ENCODE data around the gene BNIP3.

The BNIP3 gene, protein sequence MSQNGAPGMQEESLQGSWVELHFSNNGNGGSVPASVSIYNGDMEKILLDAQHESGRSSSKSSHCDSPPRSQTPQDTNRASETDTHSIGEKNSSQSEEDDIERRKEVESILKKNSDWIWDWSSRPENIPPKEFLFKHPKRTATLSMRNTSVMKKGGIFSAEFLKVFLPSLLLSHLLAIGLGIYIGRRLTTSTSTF

DNA sequence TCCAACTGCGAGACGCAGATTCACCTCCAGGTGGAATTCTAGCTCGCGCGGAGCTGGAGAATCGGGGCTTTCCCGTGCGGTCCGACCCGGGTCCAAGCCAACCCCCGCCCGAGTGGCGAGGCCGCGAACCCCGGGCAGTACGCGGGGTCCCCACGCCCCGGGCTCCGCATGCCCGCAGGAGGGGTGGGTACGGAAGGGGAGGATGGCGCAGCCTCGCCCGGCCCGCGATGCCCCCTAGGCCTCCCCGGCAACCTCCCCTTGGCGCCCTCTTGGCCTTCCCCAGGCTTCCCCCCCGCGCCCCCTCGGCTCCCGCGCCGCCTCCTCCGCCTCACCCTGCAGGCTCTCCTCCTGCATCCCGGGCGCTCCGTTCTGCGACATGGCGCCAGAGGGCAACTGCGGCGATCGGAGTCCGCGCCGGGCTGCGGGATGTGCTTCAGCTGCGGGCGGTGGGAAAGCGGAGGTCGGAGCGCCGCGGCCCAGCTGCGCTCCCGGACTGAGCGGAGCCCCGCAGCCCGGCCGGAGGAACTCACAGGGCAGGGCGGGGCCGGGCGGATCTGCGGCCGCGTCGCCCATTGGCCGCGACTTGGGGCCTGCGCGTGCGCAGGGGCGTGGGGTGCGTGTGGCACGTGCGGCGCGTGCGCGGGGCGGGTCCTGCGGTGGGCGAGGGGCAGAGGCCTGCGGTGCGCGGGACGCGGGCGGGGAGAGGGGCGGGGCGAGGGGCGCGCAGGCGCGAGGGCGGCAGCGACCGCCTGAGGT is at the start of gene BNIP3:
BNIP3 (minus strand) TSS at position 495 of the 756 bp plus-strand sequence; CDS start at position 378, 117 bp downstream.
- H3K36me3 Mint-ChIP-seq (ENCODE audit: low read depth) = peaks cover 14% of the 10 kb centered on the region
- H3K4me3 Mint-ChIP-seq = peak within 1 kb of the TSS; percentile 83
- peaks cover 19% of the 10 kb centered on the region for H3K27me3 Mint-ChIP-seq (ENCODE audit: low read depth)
- peaks cover 33% of the 10 kb centered on the region for H3K4me1 Mint-ChIP-seq (ENCODE audit: low read depth)
- peaks cover 4% of the 10 kb centered on the region for H3K9me3 Mint-ChIP-seq
- peak within 1 kb of the TSS; percentile 62 for H3K27ac Mint-ChIP-seq

DNA sequence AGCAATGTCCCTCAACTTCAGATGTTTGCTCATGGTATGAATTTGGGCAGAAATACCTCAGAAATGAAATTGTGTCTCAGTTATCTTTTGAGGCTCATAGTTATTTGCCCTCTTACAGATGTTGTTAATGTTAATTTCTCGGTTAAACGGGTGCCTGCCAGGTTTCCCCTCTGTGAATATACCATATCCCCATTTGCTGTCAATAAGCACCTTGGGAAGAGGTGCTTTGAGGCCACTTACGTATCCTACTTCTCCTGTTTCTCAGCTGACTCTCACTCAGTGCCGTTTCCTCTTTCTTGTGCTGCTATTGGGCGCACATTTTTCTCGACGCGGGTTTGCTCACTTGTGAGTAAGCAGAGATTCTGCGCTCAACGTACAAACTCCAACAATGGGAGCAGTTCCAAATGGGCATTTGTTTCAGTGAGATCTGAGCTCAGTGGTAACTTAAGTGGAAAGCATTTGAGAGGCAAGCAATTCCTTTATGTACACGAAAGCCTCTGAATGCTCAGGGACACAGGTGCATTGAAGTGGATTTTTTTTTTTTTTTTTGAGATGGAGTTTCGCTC is 49.3 kb upstream of the BNIP3 start:
- Mint-ChIP-seq H3K27ac (no peak overlapping the region), H3K9me3 (no peaks in the 10 kb centered on the region), H3K4me1 (ENCODE audit: low read depth) (no peaks in the 10 kb centered on the region), H3K4me3 (no peak overlapping the region), H3K27me3 (ENCODE audit: low read depth) (peaks cover 56% of the 10 kb centered on the region), H3K36me3 (ENCODE audit: low read depth) (no peaks in the 10 kb centered on the region)

DNA sequence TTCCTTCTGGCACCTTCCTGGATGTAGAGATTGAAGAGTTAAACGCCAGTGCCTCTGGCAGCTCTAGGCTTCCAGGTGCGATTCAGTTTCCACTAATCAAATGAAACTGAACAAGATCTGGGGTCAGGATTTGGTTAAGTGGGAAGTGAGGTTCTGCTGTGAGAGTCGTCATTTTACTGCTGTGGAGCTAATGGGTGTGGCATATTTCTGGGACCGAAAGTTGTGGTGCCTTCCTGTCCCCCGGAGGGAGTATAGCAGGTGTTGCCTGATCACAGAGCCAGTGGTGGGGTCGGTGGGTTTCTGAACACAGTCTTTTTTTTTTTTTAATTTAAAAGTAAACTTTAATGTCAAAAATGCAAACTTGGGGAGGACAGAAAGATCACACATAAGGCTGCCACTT is 47.0 kb upstream of the BNIP3 start:
- no peak overlapping the region for H3K4me3 Mint-ChIP-seq
- peaks cover 50% of the 10 kb centered on the region for H3K27me3 Mint-ChIP-seq (ENCODE audit: low read depth)
- no peaks in the 10 kb centered on the region for H3K9me3 Mint-ChIP-seq
- H3K27ac Mint-ChIP-seq = no peak overlapping the region
- no peaks in the 10 kb centered on the region for H3K36me3 Mint-ChIP-seq (ENCODE audit: low read depth)
- peaks cover 2% of the 10 kb centered on the region for H3K4me1 Mint-ChIP-seq (ENCODE audit: low read depth)

GRCh38 chr10:132027423-132027983 is 45.8 kb upstream of the BNIP3 start:
- Mint-ChIP-seq H3K27me3 (ENCODE audit: low read depth) (peaks cover 47% of the 10 kb centered on the region), H3K9me3 (no peaks in the 10 kb centered on the region), H3K4me3 (no peak overlapping the region), H3K4me1 (ENCODE audit: low read depth) (peaks cover 6% of the 10 kb centered on the region), H3K36me3 (ENCODE audit: low read depth) (no peaks in the 10 kb centered on the region), H3K27ac (no peak overlapping the region)

DNA sequence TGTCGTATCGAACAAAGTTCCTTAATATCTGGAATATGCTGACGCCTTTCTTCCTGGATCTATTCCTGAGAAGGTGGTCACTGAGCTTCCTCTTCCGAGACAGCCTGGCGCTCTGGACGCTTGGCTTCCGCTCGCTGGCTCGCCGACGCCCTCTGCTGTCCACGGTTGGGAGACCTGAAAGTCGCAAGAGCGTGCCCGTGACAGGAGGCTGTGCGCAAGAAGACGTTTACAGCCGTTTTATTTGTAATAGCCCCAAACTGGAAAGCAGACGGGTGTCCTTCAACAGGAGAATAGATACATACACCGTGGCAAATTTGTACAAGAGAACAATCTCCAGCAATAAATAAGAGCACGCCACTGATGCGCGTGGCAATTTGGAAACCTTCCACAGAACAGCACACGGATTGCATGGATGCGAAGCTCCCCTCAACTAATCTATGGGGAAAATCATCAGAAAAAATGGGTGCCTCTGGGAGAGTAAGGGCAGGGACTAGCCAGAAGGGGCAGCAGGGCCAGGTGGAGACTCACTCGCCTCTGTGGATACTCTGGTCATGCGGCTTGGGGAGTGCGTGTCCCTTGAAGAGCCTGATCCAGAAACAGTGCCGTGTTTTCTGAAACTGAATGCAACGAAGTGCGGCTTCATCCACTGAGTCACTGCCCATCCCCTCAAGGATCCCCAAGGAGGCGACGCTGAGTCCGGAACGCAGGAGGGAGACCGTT is 41.5 kb upstream of the BNIP3 start:
- peaks cover 6% of the 10 kb centered on the region for H3K4me1 Mint-ChIP-seq (ENCODE audit: low read depth)
- no peaks in the 10 kb centered on the region for H3K36me3 Mint-ChIP-seq (ENCODE audit: low read depth)
- H3K9me3 Mint-ChIP-seq = no peaks in the 10 kb centered on the region
- peak overlapping the region; percentile 2 for H3K4me3 Mint-ChIP-seq
- H3K27ac Mint-ChIP-seq = peak overlapping the region; percentile 32
- H3K27me3 Mint-ChIP-seq (ENCODE audit: low read depth) = peaks cover 35% of the 10 kb centered on the region

- Mint-ChIP-seq H3K27ac (no peak overlapping the region), H3K4me1 (ENCODE audit: low read depth) (peaks cover 6% of the 10 kb centered on the region), H3K36me3 (ENCODE audit: low read depth) (no peaks in the 10 kb centered on the region), H3K4me3 (no peak overlapping the region), H3K27me3 (ENCODE audit: low read depth) (peaks cover 31% of the 10 kb centered on the region), H3K9me3 (no peaks in the 10 kb centered on the region)
These were observed 40.5 kb upstream of the BNIP3 start for GRCh38 chr10:132022241-132022640.

- peaks cover 6% of the 10 kb centered on the region for H3K4me1 Mint-ChIP-seq (ENCODE audit: low read depth)
- peaks cover 27% of the 10 kb centered on the region for H3K27me3 Mint-ChIP-seq (ENCODE audit: low read depth)
- H3K27ac Mint-ChIP-seq = no peak overlapping the region
- no peak overlapping the region for H3K4me3 Mint-ChIP-seq
- H3K36me3 Mint-ChIP-seq (ENCODE audit: low read depth) = no peaks in the 10 kb centered on the region
- no peaks in the 10 kb centered on the region for H3K9me3 Mint-ChIP-seq
These were observed 39.9 kb upstream of the BNIP3 start for GRCh38 chr10:132021504-132022143.

GRCh38 chr10:132021046-132021445 is 39.3 kb upstream of the BNIP3 start:
- no peaks in the 10 kb centered on the region for H3K36me3 Mint-ChIP-seq (ENCODE audit: low read depth)

DNA sequence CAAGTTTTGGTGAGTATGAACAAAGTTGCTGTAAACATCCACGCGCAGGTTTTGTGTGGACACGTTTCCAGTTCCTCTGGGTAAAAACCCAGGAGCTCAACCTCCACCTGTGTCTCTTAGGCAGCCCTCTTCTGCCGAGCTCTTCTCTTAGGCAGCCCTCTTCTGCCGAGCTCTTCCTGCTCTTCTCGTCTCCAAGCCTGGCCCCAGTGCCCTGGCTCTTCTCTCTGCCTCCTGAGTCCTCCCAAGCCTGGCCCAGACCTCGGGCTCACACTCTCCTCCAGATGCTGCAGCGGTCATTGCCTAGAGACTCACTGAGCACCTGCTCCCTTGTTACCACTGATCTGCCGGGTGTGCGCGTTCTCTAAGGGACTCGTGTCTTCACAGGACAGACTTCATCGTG is 38.7 kb upstream of the BNIP3 start:
- Mint-ChIP-seq H3K4me3 (no peak overlapping the region), H3K9me3 (no peaks in the 10 kb centered on the region), H3K27me3 (ENCODE audit: low read depth) (peaks cover 22% of the 10 kb centered on the region), H3K36me3 (ENCODE audit: low read depth) (no peaks in the 10 kb centered on the region), H3K27ac (no peak overlapping the region), H3K4me1 (ENCODE audit: low read depth) (peaks cover 6% of the 10 kb centered on the region)

More at GRCh38 chr10:132021046-132021445, 39.3 kb upstream of the BNIP3 start:
- Mint-ChIP-seq H3K27ac (no peak overlapping the region), H3K4me3 (no peak overlapping the region), H3K9me3 (no peaks in the 10 kb centered on the region), H3K4me1 (ENCODE audit: low read depth) (peaks cover 6% of the 10 kb centered on the region), H3K27me3 (ENCODE audit: low read depth) (peaks cover 22% of the 10 kb centered on the region)

- peaks cover 8% of the 10 kb centered on the region for H3K4me1 Mint-ChIP-seq (ENCODE audit: low read depth)
- peaks cover 14% of the 10 kb centered on the region for H3K27me3 Mint-ChIP-seq (ENCODE audit: low read depth)
- H3K27ac Mint-ChIP-seq = no peak overlapping the region
- no peaks in the 10 kb centered on the region for H3K36me3 Mint-ChIP-seq (ENCODE audit: low read depth)
- H3K4me3 Mint-ChIP-seq = no peak overlapping the region
- no peaks in the 10 kb centered on the region for H3K9me3 Mint-ChIP-seq
These were observed 37.6 kb upstream of the BNIP3 start for GRCh38 chr10:132019366-132019765.

- Mint-ChIP-seq H3K4me3 (no peak overlapping the region), H3K36me3 (ENCODE audit: low read depth) (no peaks in the 10 kb centered on the region), H3K4me1 (ENCODE audit: low read depth) (peaks cover 7% of the 10 kb centered on the region), H3K27ac (no peak overlapping the region), H3K27me3 (ENCODE audit: low read depth) (peaks cover 10% of the 10 kb centered on the region), H3K9me3 (no peaks in the 10 kb centered on the region)
These were observed 36.7 kb upstream of the BNIP3 start for GRCh38 chr10:132018446-132018845.

- peaks cover 10% of the 10 kb centered on the region for H3K27me3 Mint-ChIP-seq (ENCODE audit: low read depth)
- peaks cover 2% of the 10 kb centered on the region for H3K4me1 Mint-ChIP-seq (ENCODE audit: low read depth)
- no peak overlapping the region for H3K27ac Mint-ChIP-seq
- no peak overlapping the region for H3K4me3 Mint-ChIP-seq
- H3K36me3 Mint-ChIP-seq (ENCODE audit: low read depth) = no peaks in the 10 kb centered on the region
- no peaks in the 10 kb centered on the region for H3K9me3 Mint-ChIP-seq
These were observed 34.8 kb upstream of the BNIP3 start for GRCh38 chr10:132016514-132016913.

GRCh38 chr10:132011445-132011844 is 29.7 kb upstream of the BNIP3 start:
- no peak overlapping the region for H3K4me3 Mint-ChIP-seq
- H3K36me3 Mint-ChIP-seq (ENCODE audit: low read depth) = no peaks in the 10 kb centered on the region
- peaks cover 27% of the 10 kb centered on the region for H3K27me3 Mint-ChIP-seq (ENCODE audit: low read depth)
- H3K27ac Mint-ChIP-seq = no peak overlapping the region
- no peaks in the 10 kb centered on the region for H3K9me3 Mint-ChIP-seq
- H3K4me1 Mint-ChIP-seq (ENCODE audit: low read depth) = peaks cover 5% of the 10 kb centered on the region

DNA sequence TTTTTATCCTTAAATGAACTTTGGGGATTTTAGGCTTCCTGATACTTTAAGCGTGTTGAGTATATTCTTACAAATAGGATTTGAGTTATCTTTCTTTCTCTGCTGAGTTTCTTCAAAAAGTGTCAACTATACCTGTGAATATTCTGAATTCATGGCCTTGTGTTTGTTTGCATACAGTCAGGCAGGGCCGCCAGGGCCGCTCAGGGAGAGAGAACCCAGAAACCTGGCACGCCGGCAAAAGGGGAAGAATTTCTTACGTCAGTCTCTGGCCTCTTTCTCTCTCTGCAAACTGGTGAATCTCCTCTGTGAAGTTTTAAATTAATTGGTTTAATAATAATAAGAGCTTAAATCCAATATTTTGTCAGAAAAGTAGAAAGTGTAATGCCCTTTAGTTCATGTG is 29.3 kb upstream of the BNIP3 start:
- Mint-ChIP-seq H3K4me3 (no peak overlapping the region), H3K36me3 (ENCODE audit: low read depth) (no peaks in the 10 kb centered on the region), H3K27me3 (ENCODE audit: low read depth) (peaks cover 27% of the 10 kb centered on the region), H3K27ac (no peak overlapping the region), H3K9me3 (no peaks in the 10 kb centered on the region), H3K4me1 (ENCODE audit: low read depth) (peaks cover 5% of the 10 kb centered on the region)

Measured in T-helper 1 cell treated with Interleukin-12 subunit alpha and Interleukin-12 subunit beta and Interleukin-4 antibody, amounts not matched to agents 30 μg/mL and 1 μg/mL, for 36 hours (primary cell).